GM12878 (cell line): ENCODE measurements around the gene SPTY2D1. TPM values are rescaled to one million over a fixed set of nuclear protein-coding genes. Genes with fewer than 3 reads are reported as not detected.

Source experiments
- CREB1 ChIP-seq: IDR thresholded peaks from 2 replicates; pipeline ENCODE4 v1.6.1; 2012; ENCODE audit warnings: low read depth, mild to moderate bottlenecking, inconsistent platforms
- CREM ChIP-seq: IDR thresholded peaks from 2 replicates; pipeline ENCODE4 v1.6.1; 2014; ENCODE audit warnings: antibody characterized with exemption, low read depth
- FOXK2 ChIP-seq: fragments of 450-650 bp; IDR thresholded peaks from 2 replicates; pipeline ENCODE4 v1.6.1; 2017; ENCODE audit warnings: mild to moderate bottlenecking, moderate library complexity
- GATAD2B ChIP-seq: fragments of 450-650 bp; conservative IDR thresholded peaks from 2 replicates; pipeline ENCODE4 v1.6.1; 2017; ENCODE audit warnings: low read depth, mild to moderate bottlenecking, moderate library complexity
- KLF5 ChIP-seq: fragments of 450-650 bp; IDR thresholded peaks from 2 replicates; pipeline ENCODE4 v1.6.1; 2014; ENCODE audit warnings: mild to moderate bottlenecking; ENCODE audit not compliant: partially characterized antibody
- NRF1 ChIP-seq: conservative IDR thresholded peaks from 2 replicates; pipeline ENCODE4 v1.6.1; 2011; ENCODE audit warnings: mild to moderate bottlenecking, low read depth, low read length, improper control_type of control experiment
- RBBP5 ChIP-seq: fragments of 200-600 bp; sonication (generic); conservative IDR thresholded peaks from 2 replicates; pipeline ENCODE4 v1.6.1; 2016
- RFX5 ChIP-seq: IDR thresholded peaks from 2 replicates; pipeline ENCODE4 v1.6.1; 2011; ENCODE audit warnings: low read depth, low read length, improper control_type of control experiment
- RUNX3 ChIP-seq: IDR thresholded peaks from 2 replicates; pipeline ENCODE4 v1.6.1; 2012; ENCODE audit warnings: low read length, inconsistent platforms
- ZNF217 ChIP-seq: fragments of 450-650 bp; IDR thresholded peaks from 2 replicates; pipeline ENCODE4 v1.6.1; 2017; ENCODE audit warnings: antibody characterized with exemption, mild to moderate bottlenecking
- ZNF384 ChIP-seq: IDR thresholded peaks from 2 replicates; pipeline ENCODE4 v1.6.1; 2012; ENCODE audit warnings: low read depth, mild to moderate bottlenecking, low read length, improper control_type of control experiment, borderline replicate concordance
- polyA plus RNA-seq, 11 experiments: library from polyadenylated mRNA; depleted of rRNA in 4 of 11; unstranded in 6 of 11; stranded (reverse) in 5 of 11; fragments of >200 nt; fragmentation: Nextera tagmentation in 4 of 11; fragmentation: Illumina TruSeq in 1 of 11; extraction: Ambion mirVana in 4 of 11; extraction: Trizol in 1 of 11; gene quantifications; 1 replicate in 1 of 11; 2 replicates in 10 of 11; pipeline versions ENCODE4 v1.2.1 to v1.2.3, GENCODE V29; 2011 to 2016; ENCODE audit warnings: inconsistent platforms in 2 of 11, missing spikeins in 2 of 11, low read depth in 1 of 11
- total RNA-seq, 4 experiments: library from RNA; depleted of rRNA in 3 of 4; stranded (reverse); fragments of >200 nt in 3 of 4; fragmentation: Illumina TruSeq in 1 of 4; extraction: Trizol in 1 of 4; gene quantifications; 2 replicates each; pipeline versions ENCODE4 v1.2.1 to v1.2.3, GENCODE V29; 2013 to 2021
- TF ChIP-seq, protein P1 (sequence below): IDR thresholded peaks from 2 replicates; pipeline ENCODE4 v1.6.1; 2012; ENCODE audit warnings: low read depth, low read length, improper control_type of control experiment
- TF ChIP-seq, protein P2 (sequence below): fragments of 150-350 bp; IDR thresholded peaks from 2 replicates; pipeline ENCODE4 v1.6.1; 2014; ENCODE audit warnings: mild to moderate bottlenecking, low read depth, low read length
- TF ChIP-seq, protein P3 (sequence below): IDR thresholded peaks from 2 replicates; pipeline ENCODE4 v1.6.1; 2011; ENCODE audit warnings: borderline replicate concordance, low read depth, mild to moderate bottlenecking, moderate library complexity, mixed read lengths, low read length; ENCODE audit not compliant: insufficient read depth; ENCODE audit errors: extremely low read length
- TF ChIP-seq, protein P4 (sequence below): fragments of 450-650 bp; formaldehyde crosslinking; IDR thresholded peaks from 2 replicates; pipeline ENCODE4 v1.4.0; 2022; ENCODE audit warnings: mild to moderate bottlenecking, moderate library complexity
- TF ChIP-seq, protein P5 (sequence below): IDR thresholded peaks from 2 replicates; pipeline ENCODE4 v1.6.1; 2012; ENCODE audit warnings: improper control_type of control experiment, low read depth, low read length; ENCODE audit not compliant: insufficient replicate concordance

SPTY2D1 gene
- total and polyA plus RNA-seq, 10 of the 15 experiments (the other 5 are each of a cell fraction or from before 2014, with no cell fraction given), result 4.6 to 31.1 (median 15.5) TPM

DNA sequence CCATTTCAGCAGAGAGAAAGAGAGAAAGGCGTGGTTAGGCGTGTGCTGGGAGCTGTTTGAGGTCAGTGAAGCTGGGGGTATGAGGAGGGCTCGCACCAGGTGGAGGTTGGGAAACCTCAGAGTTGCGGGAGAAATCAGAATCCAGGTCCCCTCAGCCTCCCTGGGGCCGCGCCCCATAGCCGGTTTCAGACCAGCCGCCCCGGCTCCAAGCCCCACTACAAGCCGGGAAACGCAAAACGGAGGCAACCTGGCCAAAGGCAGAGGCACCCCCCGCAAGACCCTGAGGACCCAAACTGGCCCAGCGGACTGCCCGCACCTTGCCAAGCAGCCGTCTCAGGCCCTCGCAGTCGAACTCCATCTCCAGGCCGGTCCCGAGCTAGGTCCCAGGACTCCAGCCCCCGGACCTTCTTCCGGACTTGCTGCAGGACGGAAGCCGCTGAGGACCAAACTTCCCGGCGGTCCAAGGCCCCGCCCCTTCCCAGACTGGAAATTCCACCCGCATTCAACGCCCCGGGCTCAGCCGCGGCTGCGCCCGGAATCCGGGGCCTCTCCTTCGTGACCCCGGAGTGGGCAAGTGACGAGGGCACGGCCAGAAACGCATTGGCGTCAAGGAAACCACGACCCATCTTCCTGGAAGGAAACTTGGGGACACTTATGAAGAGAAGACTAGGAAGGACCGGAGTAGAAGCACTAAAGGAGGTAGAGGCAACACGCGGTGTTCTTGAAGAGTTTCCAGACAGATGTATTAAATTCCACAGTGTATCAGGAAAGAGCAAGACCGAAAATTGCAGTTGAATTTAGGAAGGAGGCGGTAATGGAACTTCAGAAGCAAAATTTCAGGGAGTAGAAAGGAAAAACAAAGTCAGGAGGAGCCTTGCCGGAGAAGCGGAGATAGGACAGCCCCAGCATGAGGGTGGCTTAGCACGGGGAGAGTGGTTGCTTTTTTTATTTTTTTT, 45.6 kb downstream of the SPTY2D1 start, which contains the start of gene UEVLD (continued):
- TF ChIP-seq, protein P1, sequence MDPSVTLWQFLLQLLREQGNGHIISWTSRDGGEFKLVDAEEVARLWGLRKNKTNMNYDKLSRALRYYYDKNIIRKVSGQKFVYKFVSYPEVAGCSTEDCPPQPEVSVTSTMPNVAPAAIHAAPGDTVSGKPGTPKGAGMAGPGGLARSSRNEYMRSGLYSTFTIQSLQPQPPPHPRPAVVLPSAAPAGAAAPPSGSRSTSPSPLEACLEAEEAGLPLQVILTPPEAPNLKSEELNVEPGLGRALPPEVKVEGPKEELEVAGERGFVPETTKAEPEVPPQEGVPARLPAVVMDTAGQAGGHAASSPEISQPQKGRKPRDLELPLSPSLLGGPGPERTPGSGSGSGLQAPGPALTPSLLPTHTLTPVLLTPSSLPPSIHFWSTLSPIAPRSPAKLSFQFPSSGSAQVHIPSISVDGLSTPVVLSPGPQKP, result 0 out of 2 replicates have a peak, but pooled peaks have one; percentile 57
- TF ChIP-seq RFX5, result no peak
- TF ChIP-seq, protein P2, sequence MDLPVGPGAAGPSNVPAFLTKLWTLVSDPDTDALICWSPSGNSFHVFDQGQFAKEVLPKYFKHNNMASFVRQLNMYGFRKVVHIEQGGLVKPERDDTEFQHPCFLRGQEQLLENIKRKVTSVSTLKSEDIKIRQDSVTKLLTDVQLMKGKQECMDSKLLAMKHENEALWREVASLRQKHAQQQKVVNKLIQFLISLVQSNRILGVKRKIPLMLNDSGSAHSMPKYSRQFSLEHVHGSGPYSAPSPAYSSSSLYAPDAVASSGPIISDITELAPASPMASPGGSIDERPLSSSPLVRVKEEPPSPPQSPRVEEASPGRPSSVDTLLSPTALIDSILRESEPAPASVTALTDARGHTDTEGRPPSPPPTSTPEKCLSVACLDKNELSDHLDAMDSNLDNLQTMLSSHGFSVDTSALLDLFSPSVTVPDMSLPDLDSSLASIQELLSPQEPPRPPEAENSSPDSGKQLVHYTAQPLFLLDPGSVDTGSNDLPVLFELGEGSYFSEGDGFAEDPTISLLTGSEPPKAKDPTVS, result no peak
- TF ChIP-seq, protein P3, sequence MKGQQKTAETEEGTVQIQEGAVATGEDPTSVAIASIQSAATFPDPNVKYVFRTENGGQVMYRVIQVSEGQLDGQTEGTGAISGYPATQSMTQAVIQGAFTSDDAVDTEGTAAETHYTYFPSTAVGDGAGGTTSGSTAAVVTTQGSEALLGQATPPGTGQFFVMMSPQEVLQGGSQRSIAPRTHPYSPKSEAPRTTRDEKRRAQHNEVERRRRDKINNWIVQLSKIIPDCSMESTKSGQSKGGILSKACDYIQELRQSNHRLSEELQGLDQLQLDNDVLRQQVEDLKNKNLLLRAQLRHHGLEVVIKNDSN, result no peak
- TF ChIP-seq, protein P4, sequence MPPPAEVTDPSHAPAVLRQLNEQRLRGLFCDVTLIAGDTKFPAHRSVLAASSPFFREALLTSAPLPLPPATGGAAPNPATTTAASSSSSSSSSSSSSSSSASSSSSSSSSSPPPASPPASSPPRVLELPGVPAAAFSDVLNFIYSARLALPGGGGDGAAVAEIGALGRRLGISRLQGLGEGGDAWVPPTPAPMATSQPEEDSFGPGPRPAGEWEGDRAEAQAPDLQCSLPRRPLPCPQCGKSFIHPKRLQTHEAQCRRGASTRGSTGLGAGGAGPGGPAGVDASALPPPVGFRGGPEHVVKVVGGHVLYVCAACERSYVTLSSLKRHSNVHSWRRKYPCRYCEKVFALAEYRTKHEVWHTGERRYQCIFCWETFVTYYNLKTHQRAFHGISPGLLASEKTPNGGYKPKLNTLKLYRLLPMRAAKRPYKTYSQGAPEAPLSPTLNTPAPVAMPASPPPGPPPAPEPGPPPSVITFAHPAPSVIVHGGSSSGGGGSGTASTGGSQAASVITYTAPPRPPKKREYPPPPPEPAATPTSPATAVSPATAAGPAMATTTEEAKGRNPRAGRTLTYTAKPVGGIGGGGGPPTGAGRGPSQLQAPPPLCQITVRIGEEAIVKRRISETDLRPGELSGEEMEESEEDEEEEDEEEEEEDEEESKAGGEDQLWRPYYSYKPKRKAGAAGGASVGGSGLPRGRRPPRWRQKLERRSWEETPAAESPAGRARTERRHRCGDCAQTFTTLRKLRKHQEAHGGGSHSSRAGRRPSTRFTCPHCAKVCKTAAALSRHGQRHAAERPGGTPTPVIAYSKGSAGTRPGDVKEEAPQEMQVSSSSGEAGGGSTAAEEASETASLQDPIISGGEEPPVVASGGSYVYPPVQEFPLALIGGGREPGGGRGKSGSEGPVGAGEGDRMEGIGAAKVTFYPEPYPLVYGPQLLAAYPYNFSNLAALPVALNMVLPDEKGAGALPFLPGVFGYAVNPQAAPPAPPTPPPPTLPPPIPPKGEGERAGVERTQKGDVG (CRISPR knock-in tag), result no peak
- TF ChIP-seq CREB1, result 0 out of 2 replicates have a peak, but pooled peaks have one; percentile 33
- TF ChIP-seq GATAD2B, result peak; percentile 70
- no peak for TF ChIP-seq KLF5
- TF ChIP-seq NRF1, result no peak
- peak; percentile 27; the same call in 1 of the 2 replicates for TF ChIP-seq CREM
- no peak for TF ChIP-seq FOXK2
- TF ChIP-seq RBBP5, result 0 out of 2 replicates have a peak, but pooled peaks have one; percentile 22
- TF ChIP-seq RUNX3, result peak; percentile 60
- TF ChIP-seq, protein P5, sequence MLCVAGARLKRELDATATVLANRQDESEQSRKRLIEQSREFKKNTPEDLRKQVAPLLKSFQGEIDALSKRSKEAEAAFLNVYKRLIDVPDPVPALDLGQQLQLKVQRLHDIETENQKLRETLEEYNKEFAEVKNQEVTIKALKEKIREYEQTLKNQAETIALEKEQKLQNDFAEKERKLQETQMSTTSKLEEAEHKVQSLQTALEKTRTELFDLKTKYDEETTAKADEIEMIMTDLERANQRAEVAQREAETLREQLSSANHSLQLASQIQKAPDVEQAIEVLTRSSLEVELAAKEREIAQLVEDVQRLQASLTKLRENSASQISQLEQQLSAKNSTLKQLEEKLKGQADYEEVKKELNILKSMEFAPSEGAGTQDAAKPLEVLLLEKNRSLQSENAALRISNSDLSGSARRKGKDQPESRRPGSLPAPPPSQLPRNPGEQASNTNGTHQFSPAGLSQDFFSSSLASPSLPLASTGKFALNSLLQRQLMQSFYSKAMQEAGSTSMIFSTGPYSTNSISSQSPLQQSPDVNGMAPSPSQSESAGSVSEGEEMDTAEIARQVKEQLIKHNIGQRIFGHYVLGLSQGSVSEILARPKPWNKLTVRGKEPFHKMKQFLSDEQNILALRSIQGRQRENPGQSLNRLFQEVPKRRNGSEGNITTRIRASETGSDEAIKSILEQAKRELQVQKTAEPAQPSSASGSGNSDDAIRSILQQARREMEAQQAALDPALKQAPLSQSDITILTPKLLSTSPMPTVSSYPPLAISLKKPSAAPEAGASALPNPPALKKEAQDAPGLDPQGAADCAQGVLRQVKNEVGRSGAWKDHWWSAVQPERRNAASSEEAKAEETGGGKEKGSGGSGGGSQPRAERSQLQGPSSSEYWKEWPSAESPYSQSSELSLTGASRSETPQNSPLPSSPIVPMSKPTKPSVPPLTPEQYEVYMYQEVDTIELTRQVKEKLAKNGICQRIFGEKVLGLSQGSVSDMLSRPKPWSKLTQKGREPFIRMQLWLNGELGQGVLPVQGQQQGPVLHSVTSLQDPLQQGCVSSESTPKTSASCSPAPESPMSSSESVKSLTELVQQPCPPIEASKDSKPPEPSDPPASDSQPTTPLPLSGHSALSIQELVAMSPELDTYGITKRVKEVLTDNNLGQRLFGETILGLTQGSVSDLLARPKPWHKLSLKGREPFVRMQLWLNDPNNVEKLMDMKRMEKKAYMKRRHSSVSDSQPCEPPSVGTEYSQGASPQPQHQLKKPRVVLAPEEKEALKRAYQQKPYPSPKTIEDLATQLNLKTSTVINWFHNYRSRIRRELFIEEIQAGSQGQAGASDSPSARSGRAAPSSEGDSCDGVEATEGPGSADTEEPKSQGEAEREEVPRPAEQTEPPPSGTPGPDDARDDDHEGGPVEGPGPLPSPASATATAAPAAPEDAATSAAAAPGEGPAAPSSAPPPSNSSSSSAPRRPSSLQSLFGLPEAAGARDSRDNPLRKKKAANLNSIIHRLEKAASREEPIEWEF, result no peak
- TF ChIP-seq ZNF384, result no peak
- no peak for TF ChIP-seq ZNF217
